DMS53 treated with DMSO at 0.1 percent for 48 hours (cell line): ENCODE measurements around the gene EDDM13.
"Not testable (repeated sequence)": the region's sequence is repeated elsewhere in the genome, so short reads cannot be mapped to it uniquely, and the experiment has no call there.

Source experiments
- DNase-seq: peaks from one replicate; lab custom pipeline; 2025; ENCODE audit not compliant: unreplicated experiment; lab: John Stamatoyannopoulos, UW

The EDDM13 gene

GRCh38 chr19:56319991-56320390 is 47.4 kb downstream of the EDDM13 start:
- DNase-seq: no peak

- no peak for DNase-seq
These were observed 48.9 kb downstream of the EDDM13 start for GRCh38 chr19:56321254-56321988.

- no peak for DNase-seq
These were observed 49.5 kb downstream of the EDDM13 start for GRCh38 chr19:56321989-56322440.

- DNase-seq: no peak
These were observed 51.9 kb downstream of the EDDM13 start for GRCh38 chr19:56324436-56324835.

- no peak for DNase-seq
These were observed 60.1 kb downstream of the EDDM13 start for GRCh38 chr19:56332695-56333094.

GRCh38 chr19:56333506-56333905 is 61.0 kb downstream of the EDDM13 start:
- DNase-seq: peak; percentile 57

GRCh38 chr19:56335371-56335770 is 62.8 kb downstream of the EDDM13 start:
- not testable (repeated sequence) for DNase-seq

GRCh38 chr19:56337077-56337476 is 64.5 kb downstream of the EDDM13 start:
- not testable (repeated sequence) for DNase-seq

- DNase-seq: not testable (repeated sequence)
These were observed 66.5 kb downstream of the EDDM13 start for GRCh38 chr19:56339031-56339430.

- DNase-seq: no peak
These were observed 69.4 kb downstream of the EDDM13 start for GRCh38 chr19:56341948-56342347.

GRCh38 chr19:56347163-56347778 is 74.7 kb downstream of the EDDM13 start:
- DNase-seq: no peak

- DNase-seq: no peak
These were observed 75.8 kb downstream of the EDDM13 start for GRCh38 chr19:56348289-56348877.

- peak; percentile 30 for DNase-seq
These were observed 78.0 kb downstream of the EDDM13 start for GRCh38 chr19:56350416-56351045.

- no peak for DNase-seq
These were observed 78.7 kb downstream of the EDDM13 start for GRCh38 chr19:56351208-56351607.

- DNase-seq: no peak
These were observed 83.0 kb downstream of the EDDM13 start for GRCh38 chr19:56355517-56355916.

- DNase-seq: no peak
These were observed 84.4 kb downstream of the EDDM13 start for GRCh38 chr19:56356944-56357343.
